DND-41 (cell line): ENCODE measurements around the gene ZMYM4.
"Not testable (repeated sequence)": the region's sequence is repeated elsewhere in the genome, so short reads cannot be mapped to it uniquely, and the experiment has no call there.

Experiments
- ATAC-seq: fragments of 200-7000 bp; cut with Tn5 transposase; 3 replicates; pipeline ENCODE4 v1.9.1; 2021; ENCODE audit warnings: low read depth; ENCODE audit not compliant: insufficient read depth
- DNase-seq: peaks from one replicate; pipeline ENCODE4 v3.0.0-alpha.2; 2020
- H2AFZ ChIP-seq: 2 replicates; pipeline ENCODE4 v1.6.0; 2012; ENCODE audit warnings: low read depth, low read length
- H3K27ac ChIP-seq: 2 replicates; pipeline ENCODE4 v1.5.1; 2012; ENCODE audit warnings: low read length, inconsistent platforms
- H3K27me3 ChIP-seq: fragments of 200-600 bp; sonication (generic); 2 replicates; pipeline ENCODE4 v1.6.0; 2012; ENCODE audit warnings: low read length, mild to moderate bottlenecking, inconsistent platforms; ENCODE audit not compliant: insufficient read depth, poor library complexity
- H3K36me3 ChIP-seq: 2 replicates; pipeline ENCODE4 v1.5.1; 2012; ENCODE audit warnings: low read length, inconsistent platforms; ENCODE audit not compliant: insufficient read depth
- H3K4me1 ChIP-seq: 2 replicates; pipeline ENCODE4 v1.5.1; 2012; ENCODE audit warnings: mild to moderate bottlenecking, low read length; ENCODE audit not compliant: insufficient read depth
- H3K4me2 ChIP-seq: 2 replicates; pipeline ENCODE4 v1.6.0; 2012; ENCODE audit warnings: mild to moderate bottlenecking, moderate library complexity, low read length, inconsistent platforms; ENCODE audit not compliant: insufficient read depth
- H3K4me3 ChIP-seq, 2 experiments: fragments of 200-600 bp in 1 of 2; shearing (Covaris generic) in 1 of 2; 2 replicates each; pipeline ENCODE4 v1.5.1; 2012 to 2016; ENCODE audit warnings: inconsistent platforms in 2 of 2, low read length in 2 of 2, mild to moderate bottlenecking in 2 of 2, low read depth in 1 of 2, moderate library complexity in 1 of 2
- H3K79me2 ChIP-seq: 2 replicates; pipeline ENCODE4 v1.6.0; 2012; ENCODE audit warnings: low read length, inconsistent platforms; ENCODE audit not compliant: insufficient read depth
- H3K9ac ChIP-seq: 2 replicates; pipeline ENCODE4 v1.6.0; 2012; ENCODE audit warnings: low read depth, mild to moderate bottlenecking, inconsistent platforms, low read length, moderate library complexity
- H3K9me3 ChIP-seq: 2 replicates; pipeline ENCODE4 v1.5.1; 2012; ENCODE audit warnings: low read length, moderate library complexity, mild to moderate bottlenecking, inconsistent platforms; ENCODE audit not compliant: insufficient read depth, severe bottlenecking
- H4K20me1 ChIP-seq: 2 replicates; pipeline ENCODE4 v1.6.0; 2012; ENCODE audit warnings: low read length; ENCODE audit not compliant: insufficient read depth
- CTCF ChIP-seq: IDR thresholded peaks from 2 replicates; pipeline ENCODE4 v1.5.1; 2012; ENCODE audit warnings: borderline replicate concordance, low read length, moderate library complexity, mild to moderate bottlenecking; ENCODE audit not compliant: poor library complexity, severe bottlenecking; ENCODE audit errors: extremely low read depth
- EZH2 ChIP-seq: IDR thresholded peaks from 3 replicates; pipeline ENCODE4 v1.6.1; 2012; ENCODE audit warnings: borderline replicate concordance, low read depth, mild to moderate bottlenecking, moderate library complexity, low read length, inconsistent platforms; ENCODE audit not compliant: severe bottlenecking

Gene ZMYM4

GRCh38 chr1:35326246-35326866 lies 57.8 kb downstream of the ZMYM4 start:
- no peaks in the 10 kb centered on the region; the same call in 1 of the 2 replicates for H4K20me1 ChIP-seq
- no peaks in the 10 kb centered on the region for H3K9me3 ChIP-seq
- no peaks in the 10 kb centered on the region for H3K27me3 ChIP-seq
- no peaks in the 10 kb centered on the region for H3K4me1 ChIP-seq
- H3K27ac ChIP-seq: no peak overlapping the region
- H3K9ac ChIP-seq: no peak overlapping the region
- DNase-seq (no peak), ATAC-seq (no peak)
- no peak overlapping the region for H2AFZ ChIP-seq
- H3K4me3 ChIP-seq: no peak overlapping the region
- TF ChIP-seq EZH2 (no peak), CTCF (no peak)
- H3K79me2 ChIP-seq: peaks cover 31% of the 10 kb centered on the region
- H3K4me2 ChIP-seq: no peak overlapping the region
- peaks cover 29% of the 10 kb centered on the region for H3K36me3 ChIP-seq

- not testable (repeated sequence) for H4K20me1 ChIP-seq, H3K27ac ChIP-seq, H3K27me3 ChIP-seq, H3K4me2 ChIP-seq, H3K9ac ChIP-seq, H3K4me3 ChIP-seq, DNase-seq, H2AFZ ChIP-seq, H3K9me3 ChIP-seq, ATAC-seq, H3K4me1 ChIP-seq
- Histone ChIP-seq H3K79me2 (peaks cover 30% of the 10 kb centered on the region), H3K36me3 (peaks cover 30% of the 10 kb centered on the region)
Observed at GRCh38 chr1:35331618-35332017, 63.1 kb downstream of the ZMYM4 start.

GRCh38 chr1:35334485-35334884 lies 66.0 kb downstream of the ZMYM4 start:
- H3K27ac ChIP-seq: no peak overlapping the region
- DNase-seq: no peak
- H3K9ac ChIP-seq: no peak overlapping the region
- no peaks in the 10 kb centered on the region for H4K20me1 ChIP-seq
- peaks cover 12% of the 10 kb centered on the region; the same call in 1 of the 2 replicates for H3K36me3 ChIP-seq
- TF ChIP-seq EZH2 (no peak), CTCF (no peak)
- no peaks in the 10 kb centered on the region for H3K9me3 ChIP-seq
- ATAC-seq: no peak
- no peaks in the 10 kb centered on the region for H3K27me3 ChIP-seq
- H3K4me2 ChIP-seq: no peak overlapping the region
- no peak overlapping the region for H3K4me3 ChIP-seq
- no peaks in the 10 kb centered on the region for H3K4me1 ChIP-seq
- peaks cover 26% of the 10 kb centered on the region for H3K79me2 ChIP-seq
- no peak overlapping the region for H2AFZ ChIP-seq

GRCh38 chr1:35340519-35340918 lies 72.0 kb downstream of the ZMYM4 start:
- Histone ChIP-seq H4K20me1 (peaks cover 4% of the 10 kb centered on the region; the same call in 1 of the 2 replicates), H3K36me3 (peaks cover 3% of the 10 kb centered on the region; the same call in 1 of the 2 replicates), H2AFZ (no peak overlapping the region), H3K9me3 (no peaks in the 10 kb centered on the region), H3K9ac (no peak overlapping the region), H3K27ac (no peak overlapping the region), H3K4me2 (no peak overlapping the region), H3K27me3 (no peaks in the 10 kb centered on the region), H3K79me2 (peaks cover 58% of the 10 kb centered on the region), H3K4me3 (no peak overlapping the region), H3K4me1 (no peaks in the 10 kb centered on the region)
- DNase-seq (no peak), ATAC-seq (no peak)
- no peak for TF ChIP-seq EZH2
- no peak for TF ChIP-seq CTCF
